HepG2 (cell line): Measurements from ENCODE around the gene STMN1.

Source experiments
- CTCF ChIP-seq: sonication (generic); formaldehyde crosslinking; IDR thresholded peaks from 2 replicates; pipeline ENCODE4 v1.5.0; 2020; ENCODE audit warnings: mild to moderate bottlenecking, missing genetic modification reagents, moderate library complexity
- RAD51 ChIP-seq: fragments of 450-650 bp; IDR thresholded peaks from 2 replicates; pipeline ENCODE4 v1.6.1; 2016; ENCODE audit warnings: borderline replicate concordance
- SKIL ChIP-seq: sonication (generic); formaldehyde crosslinking; IDR thresholded peaks from 2 replicates; pipeline ENCODE4 v1.8.0; 2022; ENCODE audit warnings: missing genetic modification reagents, mild to moderate bottlenecking, moderate library complexity, borderline replicate concordance

GRCh38 chr1:25914074-25914995, 8.1 kb upstream of the STMN1 start:
- no peak for TF ChIP-seq SKIL (CRISPR knock-in tag)
- TF ChIP-seq CTCF (CRISPR knock-in tag) = no peak
- no peak for TF ChIP-seq RAD51
